ENCODE data around the gene MYT1. TPM values are rescaled to one million over a fixed set of nuclear protein-coding genes. Genes with fewer than 3 reads are reported as not detected.
"Not testable (repeated sequence)": the region's sequence is repeated elsewhere in the genome, so short reads cannot be mapped to it uniquely, and the experiment has no call there.

Gene MYT1
- total RNA-seq, 1 donor from 2014 or later: 0.12 TPM

DNA sequence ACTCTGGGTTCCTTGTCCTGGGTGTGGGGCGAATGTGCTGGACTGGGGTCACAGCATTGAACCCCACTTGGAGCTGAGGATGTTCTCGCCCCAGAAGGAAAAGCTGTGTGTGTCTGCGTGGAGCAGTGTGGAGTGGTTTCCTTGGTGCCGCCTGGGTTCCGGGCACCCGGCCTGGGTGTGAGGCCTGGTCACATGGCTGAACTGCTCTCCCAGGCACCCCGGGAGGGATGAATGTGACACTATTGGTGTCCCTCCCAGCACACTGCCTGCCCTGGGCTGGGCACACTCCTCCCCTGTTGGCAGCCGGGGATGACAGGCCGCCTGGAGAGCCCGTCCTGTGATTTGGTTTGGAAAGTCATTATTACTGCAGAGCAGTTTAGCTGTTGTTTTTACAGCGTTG is 12.3 kb downstream of the MYT1 start:
- Histone ChIP-seq H3K36me3 (no peaks in the 10 kb centered on the region), H3K27me3 (peaks cover 15% of the 10 kb centered on the region), H3K27ac (no peak overlapping the region), H3K4me3 (no peak overlapping the region), H3K4me1 (no peaks in the 10 kb centered on the region), H3K9me3 (no peaks in the 10 kb centered on the region)
- DNase-seq (no peak), ATAC-seq (no peak)
- intact Hi-C loops (cut with DNase I): no loop called here
- TF ChIP-seq, protein P1, sequence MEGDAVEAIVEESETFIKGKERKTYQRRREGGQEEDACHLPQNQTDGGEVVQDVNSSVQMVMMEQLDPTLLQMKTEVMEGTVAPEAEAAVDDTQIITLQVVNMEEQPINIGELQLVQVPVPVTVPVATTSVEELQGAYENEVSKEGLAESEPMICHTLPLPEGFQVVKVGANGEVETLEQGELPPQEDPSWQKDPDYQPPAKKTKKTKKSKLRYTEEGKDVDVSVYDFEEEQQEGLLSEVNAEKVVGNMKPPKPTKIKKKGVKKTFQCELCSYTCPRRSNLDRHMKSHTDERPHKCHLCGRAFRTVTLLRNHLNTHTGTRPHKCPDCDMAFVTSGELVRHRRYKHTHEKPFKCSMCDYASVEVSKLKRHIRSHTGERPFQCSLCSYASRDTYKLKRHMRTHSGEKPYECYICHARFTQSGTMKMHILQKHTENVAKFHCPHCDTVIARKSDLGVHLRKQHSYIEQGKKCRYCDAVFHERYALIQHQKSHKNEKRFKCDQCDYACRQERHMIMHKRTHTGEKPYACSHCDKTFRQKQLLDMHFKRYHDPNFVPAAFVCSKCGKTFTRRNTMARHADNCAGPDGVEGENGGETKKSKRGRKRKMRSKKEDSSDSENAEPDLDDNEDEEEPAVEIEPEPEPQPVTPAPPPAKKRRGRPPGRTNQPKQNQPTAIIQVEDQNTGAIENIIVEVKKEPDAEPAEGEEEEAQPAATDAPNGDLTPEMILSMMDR (IDR thresholded peaks at IDR 0.05): no peak

DNA sequence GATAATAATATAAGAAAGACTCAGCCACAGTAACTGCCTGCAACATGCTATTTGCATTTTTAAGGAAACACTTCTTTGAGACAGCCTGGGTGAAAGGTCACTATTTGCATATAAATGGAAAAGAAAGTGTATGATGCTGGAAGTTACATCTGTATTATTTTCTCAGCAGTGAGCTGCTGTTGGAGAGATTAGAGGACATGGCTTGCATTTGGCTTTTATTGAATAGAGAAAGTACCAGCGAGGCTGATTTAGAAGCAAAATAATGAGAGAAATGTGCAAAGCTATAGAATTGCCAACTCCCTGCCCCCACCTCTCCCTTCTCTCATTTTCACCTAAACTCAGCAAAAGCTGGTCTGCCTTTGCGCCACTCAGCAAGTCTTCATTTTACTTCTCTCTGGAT is 12.7 kb downstream of the MYT1 start:
- H3K4me3 ChIP-seq: no peak overlapping the region
- ATAC-seq: no peak
- H3K27me3 ChIP-seq: peaks cover 15% of the 10 kb centered on the region
- H3K27ac ChIP-seq: no peak overlapping the region
- H3K9me3 ChIP-seq: no peaks in the 10 kb centered on the region
- DNase-seq: no peak
- H3K4me1 ChIP-seq: no peaks in the 10 kb centered on the region
- TF ChIP-seq, protein P1 (IDR thresholded peaks at IDR 0.05): no peak
- intact Hi-C loops (cut with DNase I): no loop called here
- H3K36me3 ChIP-seq: no peaks in the 10 kb centered on the region

DNA sequence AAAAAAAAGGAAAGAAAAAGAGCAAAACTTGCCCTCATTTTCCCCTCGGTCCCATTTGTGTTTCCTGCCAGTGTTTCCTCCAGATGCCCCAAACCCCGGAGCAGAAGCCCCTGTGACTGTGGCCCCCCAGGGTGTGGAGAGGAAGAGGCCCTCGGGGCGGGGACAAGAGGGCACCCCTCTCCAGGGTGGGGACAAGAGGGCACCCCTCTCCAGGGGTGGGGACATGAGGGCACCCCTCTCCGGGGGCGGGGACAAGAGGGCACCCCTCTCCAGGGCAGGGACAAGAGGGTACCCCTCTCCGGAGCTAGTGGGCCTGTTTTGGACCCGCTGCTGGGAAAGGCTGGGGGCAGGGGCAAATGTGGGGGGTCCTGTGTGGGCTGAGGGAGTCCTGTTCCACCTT is 13.1 kb downstream of the MYT1 start:
- H3K4me3 ChIP-seq: no peak overlapping the region
- no peaks in the 10 kb centered on the region for H3K9me3 ChIP-seq
- no peaks in the 10 kb centered on the region for H3K36me3 ChIP-seq
- H3K4me1 ChIP-seq: no peaks in the 10 kb centered on the region
- TF ChIP-seq, protein P1 (IDR thresholded peaks at IDR 0.05): no peak
- no peak overlapping the region for H3K27ac ChIP-seq
- DNase-seq (no peak), ATAC-seq (no peak)
- intact Hi-C loops (cut with DNase I): no loop called here
- H3K27me3 ChIP-seq: peaks cover 13% of the 10 kb centered on the region

DNA sequence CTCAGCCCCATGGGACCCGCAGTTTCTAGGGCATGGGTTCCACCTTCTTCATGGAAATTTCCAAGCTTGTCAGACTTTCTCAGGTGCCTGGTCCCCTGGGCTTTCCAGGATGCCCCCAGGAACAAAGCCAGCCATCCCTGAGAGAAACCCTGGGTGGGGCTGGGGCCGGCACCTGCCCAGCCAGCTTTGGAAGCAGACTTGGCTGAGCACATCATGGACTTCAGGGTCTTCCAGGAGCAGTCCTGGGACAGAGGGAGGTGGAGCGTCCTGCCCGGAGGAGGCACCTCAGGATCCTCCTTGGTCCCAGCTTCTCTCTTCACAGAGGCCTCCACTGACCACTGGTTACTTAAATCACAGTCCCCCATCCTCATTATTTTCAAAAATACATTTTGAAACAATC is 13.5 kb downstream of the MYT1 start:
- intact Hi-C loops (cut with DNase I): no loop called here
- ATAC-seq (no peak), DNase-seq (no peak)
- Histone ChIP-seq H3K27me3 (peaks cover 12% of the 10 kb centered on the region), H3K27ac (no peak overlapping the region), H3K4me1 (no peaks in the 10 kb centered on the region), H3K4me3 (no peak overlapping the region), H3K36me3 (no peaks in the 10 kb centered on the region), H3K9me3 (no peaks in the 10 kb centered on the region)
- TF ChIP-seq, protein P1 (IDR thresholded peaks at IDR 0.05): no peak

DNA sequence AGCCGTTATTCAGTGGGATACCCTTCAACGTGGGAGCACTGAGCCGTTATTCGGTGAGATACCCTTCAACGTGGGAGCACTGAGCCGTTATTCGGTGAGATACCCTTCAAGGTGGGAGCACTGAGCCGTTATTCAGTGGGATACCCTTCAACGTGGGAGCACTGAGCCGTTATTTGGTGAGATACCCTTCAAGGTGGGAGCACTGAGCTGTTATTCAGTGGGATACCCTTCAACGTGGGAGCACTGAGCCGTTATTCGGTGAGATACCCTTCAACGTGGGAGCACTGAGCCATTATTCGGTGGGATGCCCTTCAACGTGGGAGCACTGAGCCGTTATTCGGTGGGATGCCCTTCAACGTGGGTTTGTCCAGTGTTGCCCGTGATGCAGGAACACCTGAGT is 14.7 kb downstream of the MYT1 start:
- H3K9me3 ChIP-seq; H3K4me3 ChIP-seq; DNase-seq; H3K27me3 ChIP-seq; H3K4me1 ChIP-seq; H3K36me3 ChIP-seq; ATAC-seq; H3K27ac ChIP-seq; intact Hi-C loops (cut with DNase I): not testable (repeated sequence)

DNA sequence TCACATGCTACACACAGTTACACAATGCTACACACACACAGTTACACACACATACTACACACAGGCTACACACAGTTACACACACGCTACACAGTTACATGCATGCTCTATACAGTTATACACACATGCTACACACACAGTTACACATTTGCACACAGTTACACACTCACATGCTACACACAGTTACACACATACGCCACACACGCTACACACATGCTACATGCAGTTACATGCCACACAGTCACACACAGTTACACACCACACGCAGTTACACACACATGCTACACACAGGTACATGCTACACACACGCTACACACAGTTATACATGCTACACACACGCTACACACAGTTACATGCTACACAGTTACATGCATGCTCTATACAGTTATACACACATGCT is 15.6 kb downstream of the MYT1 start:
- Histone ChIP-seq H3K9me3 (no peaks in the 10 kb centered on the region), H3K27ac (no peak overlapping the region), H3K36me3 (no peaks in the 10 kb centered on the region), H3K27me3 (peaks cover 11% of the 10 kb centered on the region), H3K4me1 (no peaks in the 10 kb centered on the region), H3K4me3 (no peak overlapping the region)
- ATAC-seq (no peak), DNase-seq (no peak)
- TF ChIP-seq, protein P1 (IDR thresholded peaks at IDR 0.05): no peak
- intact Hi-C loops (cut with DNase I): no loop called here
